Renal cortex interstitium (tissue), 15 donors: ENCODE data around the gene ID2. TPM values are rescaled to one million over a fixed set of nuclear protein-coding genes. Genes with fewer than 3 reads are reported as not detected.
A peak's percentile ranks its signal among the peaks of the same experiment; 100 is the strongest.

Experiments used
- DNase-seq, 11 donors: peaks; one replicate each; pipeline ENCODE4 v3.0.0-alpha.2; 2013; ENCODE audit warnings: low read depth in 9 of 11, low spot score in 4 of 11; ENCODE audit errors: extremely low read depth in 1 of 11
- long read RNA-seq, 16 experiments: transcript quantifications; one replicate each; lab custom pipeline, GENCODE V29; 2026
- polyA plus RNA-seq, 3 donors: library from polyadenylated mRNA; unstranded; fragments of 120-200 nt; gene quantifications; one replicate each; pipeline ENCODE4 v1.2.1, GENCODE V29; 2013; ENCODE audit not compliant: insufficient read length in 3 of 3

The ID2 gene, protein sequence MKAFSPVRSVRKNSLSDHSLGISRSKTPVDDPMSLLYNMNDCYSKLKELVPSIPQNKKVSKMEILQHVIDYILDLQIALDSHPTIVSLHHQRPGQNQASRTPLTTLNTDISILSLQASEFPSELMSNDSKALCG
- 100 to 1,000 TPM; 284 to 313 (median 296) TPM for polyA plus RNA-seq
- long read RNA-seq, donor 1, transcript ID2-204 (2 exons, 474 nt) = minor isoform, 7 of 177 reads
- long read RNA-seq, donor 1, transcript ID2-203 (3 exons, 1,362 nt) = major isoform, 125 of 177 reads
- long read RNA-seq, donor 1, partial matches to known transcripts = 43 of 177 reads
- long read RNA-seq, donor 1, other reads (novel, unspliced or antisense) = 0 of 177 reads
- long read RNA-seq, donor 2, transcript ID2-203 (3 exons, 1,362 nt) = major isoform, 114 of 117 reads
- long read RNA-seq, donor 2, partial matches to known transcripts = 0 of 117 reads
- long read RNA-seq, donor 2, other reads (novel, unspliced or antisense) = 0 of 117 reads
- long read RNA-seq, donor 3, transcript ID2-203 (3 exons, 1,362 nt) = major isoform, 245 of 254 reads
- long read RNA-seq, donor 3, transcript ID2-204 (2 exons, 474 nt) = minor isoform, 6 of 254 reads
- long read RNA-seq, donor 3, partial matches to known transcripts = 0 of 254 reads
- long read RNA-seq, donor 3, other reads (novel, unspliced or antisense) = 0 of 254 reads
- long read RNA-seq, donor 4, transcript ID2-203 (3 exons, 1,362 nt) = major isoform, 111 of 117 reads
- long read RNA-seq, donor 4, partial matches to known transcripts = 0 of 117 reads
- long read RNA-seq, donor 4, other reads (novel, unspliced or antisense) = 0 of 117 reads
- long read RNA-seq, donor 5 = 0 reads
- long read RNA-seq, donor 6, transcript ID2-203 (3 exons, 1,362 nt) = major isoform, 107 of 112 reads
- long read RNA-seq, donor 6, partial matches to known transcripts = 0 of 112 reads
- long read RNA-seq, donor 6, other reads (novel, unspliced or antisense) = 0 of 112 reads
- long read RNA-seq, donor 7, transcript ID2-203 (3 exons, 1,362 nt) = major isoform, 184 of 193 reads
- long read RNA-seq, donor 7, transcript ID2-204 (2 exons, 474 nt) = minor isoform, 6 of 193 reads
- long read RNA-seq, donor 7, partial matches to known transcripts = 0 of 193 reads
- long read RNA-seq, donor 7, other reads (novel, unspliced or antisense) = 0 of 193 reads
- long read RNA-seq, donor 8, transcript ID2-203 (3 exons, 1,362 nt) = major isoform, 270 of 290 reads
- long read RNA-seq, donor 8, transcript ID2-204 (2 exons, 474 nt) = minor isoform, 11 of 290 reads
- long read RNA-seq, donor 8, partial matches to known transcripts = 0 of 290 reads
- long read RNA-seq, donor 8, other reads (novel, unspliced or antisense) = 8 of 290 reads
- long read RNA-seq, donor 9, transcript ID2-203 (3 exons, 1,362 nt) = major isoform, 154 of 168 reads
- long read RNA-seq, donor 9, partial matches to known transcripts = 12 of 168 reads
- long read RNA-seq, donor 9, other reads (novel, unspliced or antisense) = 0 of 168 reads
- long read RNA-seq, donor 10, transcript ID2-203 (3 exons, 1,362 nt) = major isoform, 166 of 191 reads
- long read RNA-seq, donor 10, partial matches to known transcripts = 21 of 191 reads
- long read RNA-seq, donor 10, other reads (novel, unspliced or antisense) = 0 of 191 reads
- long read RNA-seq, donor 11, transcript ID2-203 (3 exons, 1,362 nt) = major isoform, 89 of 119 reads
- long read RNA-seq, donor 11, transcript ID2-202 (2 exons, 623 nt) = minor isoform, 6 of 119 reads
- long read RNA-seq, donor 11, partial matches to known transcripts = 21 of 119 reads
- long read RNA-seq, donor 11, other reads (novel, unspliced or antisense) = 0 of 119 reads
- long read RNA-seq, donor 12, transcript ID2-203 (3 exons, 1,362 nt) = major isoform, 80 of 88 reads
- long read RNA-seq, donor 12, transcript ID2-204 (2 exons, 474 nt) = minor isoform, 6 of 88 reads
- long read RNA-seq, donor 12, partial matches to known transcripts = 0 of 88 reads
- long read RNA-seq, donor 12, other reads (novel, unspliced or antisense) = 0 of 88 reads
- long read RNA-seq, donor 13, transcript ID2-203 (3 exons, 1,362 nt) = major isoform, 365 of 387 reads
- long read RNA-seq, donor 13, transcript ID2-204 (2 exons, 474 nt) = minor isoform, 11 of 387 reads
- long read RNA-seq, donor 13, partial matches to known transcripts = 6 of 387 reads
- long read RNA-seq, donor 13, other reads (novel, unspliced or antisense) = 0 of 387 reads
- long read RNA-seq, donor 14, transcript ID2-203 (3 exons, 1,362 nt) = major isoform, 150 of 177 reads
- long read RNA-seq, donor 14, transcript ID2-204 (2 exons, 474 nt) = minor isoform, 5 of 177 reads
- long read RNA-seq, donor 14, partial matches to known transcripts = 19 of 177 reads
- long read RNA-seq, donor 14, other reads (novel, unspliced or antisense) = 0 of 177 reads
- long read RNA-seq, donor 15, transcript ID2-203 (3 exons, 1,362 nt) = major isoform, 64 of 66 reads
- long read RNA-seq, donor 15, partial matches to known transcripts = 0 of 66 reads
- long read RNA-seq, donor 15, other reads (novel, unspliced or antisense) = 0 of 66 reads
- long read RNA-seq, donor 16, transcript ID2-202 (2 exons, 623 nt) = minor isoform, 5 of 353 reads
- long read RNA-seq, donor 16, transcript ID2-204 (2 exons, 474 nt) = minor isoform, 7 of 353 reads
- long read RNA-seq, donor 16, transcript ID2-203 (3 exons, 1,362 nt) = major isoform, 341 of 353 reads
- long read RNA-seq, donor 16, partial matches to known transcripts = 0 of 353 reads
- long read RNA-seq, donor 16, other reads (novel, unspliced or antisense) = 0 of 353 reads

DNA sequence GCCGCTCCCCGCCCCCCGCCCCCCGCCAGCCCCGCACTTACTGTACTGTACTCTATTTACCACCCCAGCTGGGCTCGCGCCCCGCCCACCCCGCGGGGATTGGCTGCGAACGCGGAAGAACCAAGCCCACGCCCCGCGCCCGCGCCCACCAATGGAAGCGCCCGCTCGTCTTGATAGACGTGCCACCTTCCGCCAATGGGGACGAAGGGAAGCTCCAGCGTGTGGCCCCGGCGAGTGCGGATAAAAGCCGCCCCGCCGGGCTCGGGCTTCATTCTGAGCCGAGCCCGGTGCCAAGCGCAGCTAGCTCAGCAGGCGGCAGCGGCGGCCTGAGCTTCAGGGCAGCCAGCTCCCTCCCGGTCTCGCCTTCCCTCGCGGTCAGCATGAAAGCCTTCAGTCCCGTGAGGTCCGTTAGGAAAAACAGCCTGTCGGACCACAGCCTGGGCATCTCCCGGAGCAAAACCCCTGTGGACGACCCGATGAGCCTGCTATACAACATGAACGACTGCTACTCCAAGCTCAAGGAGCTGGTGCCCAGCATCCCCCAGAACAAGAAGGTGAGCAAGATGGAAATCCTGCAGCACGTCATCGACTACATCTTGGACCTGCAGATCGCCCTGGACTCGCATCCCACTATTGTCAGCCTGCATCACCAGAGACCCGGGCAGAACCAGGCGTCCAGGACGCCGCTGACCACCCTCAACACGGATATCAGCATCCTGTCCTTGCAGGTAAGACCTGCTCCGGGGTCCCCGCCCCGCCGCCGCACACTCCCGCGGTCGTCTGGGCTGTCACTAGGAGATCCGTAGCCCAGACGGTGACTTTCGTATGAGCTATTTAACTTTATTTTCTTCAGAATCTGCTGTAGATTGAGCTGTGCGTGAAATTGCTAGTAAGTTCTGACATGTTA is at the start of gene ID2:
Gene ID2, plus strand, starts transcription at position 271 of the 907 bp plus-strand sequence. Its CDS starts 110 bp downstream, at position 381.
- peak; percentile 96 to 100 (median 99) for DNase-seq

DNA sequence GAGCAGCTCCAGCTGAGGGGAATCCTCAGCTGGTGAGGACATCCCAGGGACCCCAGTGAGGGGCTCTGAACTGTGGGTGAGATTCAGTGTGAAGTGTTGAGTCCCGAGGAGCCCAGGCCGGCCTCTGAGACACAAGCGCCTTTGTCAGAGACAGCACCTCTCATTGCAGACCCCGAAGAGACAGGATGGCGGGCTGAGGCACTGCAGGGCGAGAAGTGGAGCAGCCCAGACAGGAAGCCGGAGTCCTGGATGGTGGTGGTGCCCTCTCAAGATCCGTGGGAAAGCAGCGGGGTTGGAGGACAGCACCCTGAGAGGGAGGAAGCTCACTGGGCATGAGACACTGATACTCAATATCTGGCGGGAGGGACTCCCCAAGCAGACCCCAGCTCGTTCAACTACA is 49.1 kb upstream of the ID2 start:
- no peak for DNase-seq

DNA sequence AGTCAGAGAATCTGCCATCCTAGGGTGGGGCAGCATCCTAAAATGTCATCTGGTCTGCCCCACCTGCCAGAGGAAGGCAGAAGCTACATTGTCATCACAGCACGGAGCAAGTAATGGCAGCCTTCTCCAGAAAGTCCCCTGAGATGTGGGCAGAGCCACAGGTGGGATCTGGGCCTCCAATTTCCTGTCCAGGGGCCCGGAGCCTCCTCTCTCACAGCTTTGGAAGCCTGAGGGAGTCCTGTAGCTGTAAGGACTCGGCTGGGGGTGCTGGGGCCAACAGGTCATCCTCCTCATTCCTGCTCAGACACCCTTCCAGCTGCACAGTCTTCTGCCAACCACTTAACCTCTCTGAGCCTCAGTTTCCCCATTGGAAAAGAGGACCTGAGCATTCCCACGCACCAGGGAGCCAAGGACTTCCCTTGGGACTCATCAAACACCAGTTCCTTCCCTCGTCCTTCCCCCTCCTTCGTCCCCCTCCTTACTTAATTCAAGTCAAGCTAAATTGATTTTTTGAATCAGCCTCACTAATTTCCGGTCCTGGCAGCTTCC is 48.6 kb upstream of the ID2 start:
- no peak for DNase-seq

DNA sequence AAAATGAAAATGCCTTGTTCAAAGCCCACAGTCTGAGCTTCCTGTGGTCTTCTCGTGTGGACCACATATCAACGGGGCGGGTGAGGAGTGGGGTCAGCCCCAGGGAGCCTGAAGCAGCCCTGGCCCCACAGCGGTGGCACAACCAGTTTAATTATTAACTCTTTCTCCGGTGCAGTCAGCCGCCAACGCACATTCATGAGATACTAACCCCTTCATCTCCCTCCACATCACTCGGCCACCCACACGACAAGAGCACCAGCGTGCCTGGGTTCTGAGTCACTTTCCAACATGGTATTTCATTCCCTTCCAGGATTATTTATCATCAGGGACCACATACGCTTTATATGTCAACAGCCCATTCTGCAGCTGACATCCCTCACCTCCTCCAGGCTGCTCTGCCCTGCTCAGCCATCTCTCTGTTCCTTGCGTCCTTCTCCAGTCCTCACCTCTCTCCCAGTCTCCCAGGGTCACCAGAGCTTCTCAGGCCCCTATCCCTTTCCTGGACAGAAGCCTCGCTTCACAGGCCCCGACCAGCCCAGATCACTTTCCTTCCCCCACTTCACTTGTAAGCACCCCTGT is 48.0 kb upstream of the ID2 start:
- DNase-seq = no peak

DNA sequence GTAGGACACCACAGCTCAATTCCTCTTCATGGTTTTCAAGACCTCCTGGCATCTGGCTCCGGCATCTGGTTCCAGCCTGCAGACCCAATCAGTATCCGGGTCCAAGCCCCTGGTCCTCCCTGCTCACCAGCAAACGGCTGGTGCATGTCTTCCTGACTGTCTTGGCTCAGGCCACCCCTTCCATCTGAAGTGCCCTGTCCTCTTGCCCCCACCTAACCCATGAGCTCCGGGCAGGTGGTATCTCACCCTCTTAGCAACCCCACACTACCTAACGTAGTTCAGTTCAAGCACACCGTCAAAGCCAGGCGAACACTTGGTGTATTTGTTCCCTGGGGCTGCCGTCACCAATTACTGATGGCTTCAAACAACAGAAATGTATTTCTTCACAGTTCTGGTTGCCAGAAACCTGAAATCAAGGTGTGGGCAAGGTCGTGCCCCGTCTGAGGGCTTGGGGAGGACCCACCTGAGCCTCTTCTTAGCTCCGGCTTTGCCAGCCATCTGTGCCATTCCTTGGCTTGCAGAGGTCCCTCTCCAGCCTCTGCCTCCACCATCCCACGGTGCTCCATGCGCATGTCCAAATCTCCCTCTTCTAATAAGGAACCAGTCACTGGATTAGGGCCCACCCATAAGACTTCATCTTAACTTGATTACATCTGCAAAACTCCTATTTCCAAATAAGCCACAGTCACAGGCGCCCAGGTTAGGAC is 47.2 kb upstream of the ID2 start:
- DNase-seq = no peak

DNA sequence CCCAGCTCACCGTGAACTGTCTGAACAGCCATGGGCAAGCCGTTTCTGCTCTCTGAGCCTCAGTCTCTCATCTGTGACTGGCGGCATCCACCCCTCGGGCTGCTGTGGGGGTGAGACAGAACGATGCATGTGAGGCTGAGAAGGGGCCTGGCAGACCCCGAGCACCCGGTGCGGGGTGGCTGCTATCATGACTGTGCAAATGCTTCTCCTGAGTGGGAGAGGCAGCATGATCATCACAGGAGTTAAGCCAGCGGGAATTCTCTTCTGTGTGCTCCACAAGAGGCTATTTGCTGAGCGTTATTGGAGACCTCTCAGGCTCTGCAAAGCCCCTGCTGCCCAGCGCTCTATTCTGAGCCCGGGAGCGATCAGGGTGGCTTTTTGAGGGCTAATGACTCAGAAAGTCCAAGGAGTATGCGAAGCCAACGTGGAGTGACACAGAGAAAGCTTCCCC is 45.8 kb upstream of the ID2 start:
- DNase-seq = no peak

DNA sequence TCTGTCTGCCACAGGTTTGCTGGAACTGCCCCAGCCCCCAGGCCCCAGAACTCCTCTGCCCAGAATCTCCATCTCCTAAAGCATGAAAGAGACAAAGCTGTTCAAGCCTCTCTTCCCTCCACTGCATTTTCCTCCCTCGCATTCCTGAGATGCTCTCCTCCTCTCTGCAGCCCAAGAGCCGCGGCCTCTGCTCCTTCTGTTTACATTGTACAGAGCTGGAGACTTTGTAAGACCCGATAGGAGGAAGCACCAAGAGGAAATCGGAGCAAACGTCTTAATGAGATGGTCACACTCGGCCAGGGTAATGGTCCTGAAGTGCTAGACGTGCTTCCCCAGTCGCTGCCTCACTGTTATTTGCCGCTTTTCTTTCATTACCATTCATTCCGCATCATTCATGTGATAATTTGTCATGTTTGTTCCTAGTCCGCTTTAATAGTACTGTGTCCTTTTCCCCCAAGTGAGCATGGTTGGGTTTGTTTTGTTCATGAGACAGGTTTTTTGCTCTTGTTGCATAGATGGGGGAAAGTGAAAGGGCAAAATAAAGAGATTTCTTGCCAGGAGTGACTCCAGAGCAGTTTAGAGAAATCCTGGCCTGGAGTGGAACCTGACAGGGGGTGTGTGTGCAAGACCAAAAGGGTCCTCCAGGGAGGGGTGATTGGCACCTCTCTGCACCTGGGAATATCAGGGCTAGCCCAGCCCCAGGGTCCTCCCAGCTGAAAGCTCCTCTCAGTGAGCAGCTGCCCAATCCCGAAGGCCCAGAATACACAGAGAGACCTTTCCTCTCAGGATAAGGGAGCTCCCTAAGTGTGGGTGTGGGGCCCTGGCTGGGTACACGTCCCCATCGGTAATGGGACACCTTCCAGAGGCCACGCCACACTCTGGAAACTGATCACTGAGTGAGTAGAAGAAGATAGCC is 44.9 kb upstream of the ID2 start:
- peak; percentile 58 to 87 (median 75) for DNase-seq

DNA sequence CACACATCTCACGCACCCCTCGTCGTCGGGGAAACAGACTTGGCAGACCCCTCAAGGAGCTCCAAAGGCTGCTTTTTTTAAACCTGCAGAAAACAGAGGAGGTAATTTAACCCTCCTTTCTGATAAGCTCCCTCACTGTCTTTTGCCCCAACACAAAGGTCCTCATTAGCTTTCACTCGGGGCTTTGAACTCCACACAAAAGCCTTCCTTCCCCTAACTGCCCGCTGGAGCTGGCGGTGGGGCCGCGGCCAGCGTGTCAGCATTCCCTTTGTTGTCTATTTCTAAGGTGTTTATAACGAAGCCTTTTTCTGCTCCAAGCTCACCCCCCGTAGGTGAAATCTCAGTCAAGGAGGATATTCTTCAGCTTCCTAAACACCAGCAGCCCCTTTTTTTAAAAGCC is 43.5 kb upstream of the ID2 start:
- no peak for DNase-seq

DNA sequence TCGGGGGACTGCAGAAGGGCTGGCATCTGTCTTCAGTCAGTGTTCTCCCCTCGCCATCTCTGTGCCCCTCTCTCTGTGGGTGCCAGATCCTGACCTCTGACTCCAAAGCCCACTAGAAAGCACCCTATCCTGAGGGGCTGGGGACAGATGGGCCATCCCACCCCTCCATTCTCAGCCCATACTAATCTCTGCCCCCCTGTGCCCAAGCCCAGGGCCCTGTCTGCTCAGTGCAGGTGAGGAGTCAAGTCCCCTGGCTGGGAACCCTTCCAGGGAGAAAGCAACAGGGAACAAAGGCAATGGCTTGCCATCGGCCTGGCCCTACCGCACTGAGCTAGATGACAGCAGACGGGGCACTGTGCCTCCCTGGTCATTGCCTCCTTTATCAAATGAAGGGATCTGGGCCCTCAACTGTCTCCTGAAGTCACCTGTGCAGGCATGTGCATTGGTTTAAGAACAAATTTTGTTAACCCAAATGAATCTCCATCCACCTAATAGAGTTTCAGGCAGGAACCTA is 42.7 kb upstream of the ID2 start:
- DNase-seq = no peak

DNA sequence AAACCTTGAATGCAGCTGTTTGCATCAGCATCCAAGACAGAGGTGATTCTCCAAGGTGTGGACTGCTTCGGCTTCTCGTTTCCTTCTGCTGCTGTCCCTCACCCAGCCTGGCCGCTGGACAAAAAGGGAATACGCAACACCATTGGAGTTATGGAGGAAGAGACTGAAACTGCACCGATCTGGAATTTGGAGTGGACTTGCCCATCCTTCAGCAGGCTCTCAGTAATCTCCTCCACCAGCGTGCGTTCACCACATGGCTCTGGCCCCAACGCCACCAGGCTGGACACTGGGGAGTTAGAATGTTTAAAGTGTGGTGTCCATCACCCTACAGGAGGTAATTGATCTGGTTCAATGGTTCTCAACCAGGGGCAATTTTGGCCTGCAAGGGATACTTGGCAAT is 41.4 kb upstream of the ID2 start:
- no peak for DNase-seq

DNA sequence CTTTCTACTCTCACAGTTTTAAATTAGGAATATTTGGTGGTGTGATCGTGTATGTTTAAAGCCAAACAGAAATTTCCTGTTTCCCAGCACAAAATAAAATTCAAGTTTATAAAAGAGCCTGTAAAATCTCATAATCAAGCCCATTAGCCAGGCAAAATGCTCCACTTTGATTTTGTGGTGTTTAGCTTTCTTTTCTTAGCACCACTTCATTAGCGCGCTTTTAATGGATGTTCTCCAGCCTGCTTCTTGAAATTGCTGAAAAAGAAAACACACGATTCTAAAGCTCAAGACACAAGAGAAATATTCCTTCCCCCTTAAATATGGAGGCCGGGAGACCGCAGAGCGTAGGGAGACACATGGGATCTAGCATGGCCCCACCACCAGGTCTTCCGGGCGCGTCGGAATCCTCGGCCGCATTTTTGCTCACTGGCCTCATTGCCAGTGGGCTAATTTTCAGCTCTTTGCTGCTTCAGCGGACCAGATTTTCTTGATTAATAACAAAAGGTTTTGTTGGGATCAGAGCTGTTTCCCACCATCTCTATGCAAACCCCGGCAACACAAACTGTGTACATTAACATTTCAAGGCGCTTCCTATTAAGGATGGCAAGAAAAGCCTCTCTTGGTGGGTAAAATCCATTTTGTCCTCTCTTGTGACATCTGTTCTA is 40.4 kb upstream of the ID2 start:
- no peak for DNase-seq

DNA sequence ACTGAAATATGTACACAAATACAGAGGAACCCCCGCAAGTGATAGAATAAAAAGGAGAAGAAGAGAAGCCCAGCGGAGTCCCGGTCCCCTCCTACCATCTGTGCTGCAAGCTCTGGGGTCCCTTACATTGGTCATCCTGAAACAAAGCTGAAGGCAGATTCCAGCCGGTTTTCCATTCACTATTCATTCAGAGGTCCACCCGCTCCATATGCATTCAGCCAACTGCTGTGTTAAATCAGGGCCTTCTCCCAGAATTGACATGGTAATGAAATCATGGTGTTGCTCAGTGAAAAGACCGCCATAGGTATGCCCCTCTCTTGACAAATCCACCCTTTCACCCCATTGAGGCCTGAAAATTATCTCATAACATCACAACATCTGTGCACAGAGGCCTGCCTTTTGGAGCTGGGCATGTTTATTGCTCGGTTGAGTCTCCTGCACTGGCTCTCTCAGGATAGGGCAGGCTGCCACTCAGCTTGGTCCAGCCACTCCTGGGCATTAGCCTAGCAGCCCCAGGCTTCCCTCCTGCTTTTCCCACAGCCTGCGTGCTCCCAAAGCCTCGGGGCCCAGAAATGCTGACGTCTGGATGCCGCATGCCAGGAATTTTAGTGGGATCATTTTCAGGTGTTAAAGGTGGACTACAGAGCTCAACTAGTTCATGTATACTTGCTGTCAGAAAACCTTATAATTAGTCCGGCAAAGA is 39.3 kb upstream of the ID2 start:
- no peak for DNase-seq
